IMR-90 (cell line): Measurements from ENCODE around the gene ZNF775. TPM values are rescaled to one million over a fixed set of nuclear protein-coding genes. Genes with fewer than 3 reads are reported as not detected.

ENCODE experiments used
- ATAC-seq: fragments of 200-7000 bp; cut with Tn5 transposase; 2 replicates; pipeline ENCODE4 v1.9.1; 2020; ENCODE audit warnings: low read depth, mild to moderate bottlenecking, moderate library complexity
- BruUV-seq: library from RNA; stranded (reverse); fragments of 400-500 nt; replicated peaks from 2 replicates; lab custom pipeline; 2021; lab: Mats Ljungman, UMichigan
- CTCF ChIA-PET: fragments of 300-600 bp; formaldehyde crosslinking; extraction: SDS; loops from one replicate; lab custom pipeline; 2021; ENCODE audit warnings: antibody characterized with exemption; lab: Yijun Ruan, JAX
- POLR2A ChIA-PET: fragments of 300-600 bp; sonication (Branson Sonifier 250); formaldehyde crosslinking; loops from one replicate; lab custom pipeline; 2022; ENCODE audit warnings: antibody characterized with exemption; ENCODE audit not compliant: unreplicated experiment; lab: Charles Lee
- DNase-seq: peaks from one replicate; pipeline ENCODE4 v3.0.0; 2013
- H2AFZ ChIP-seq: replicated peaks from 2 replicates; pipeline ENCODE3; 2013; ENCODE audit warnings: low read length, mild to moderate bottlenecking; ENCODE audit not compliant: poor library complexity
- H2AK5ac ChIP-seq: 2 replicates; pipeline ENCODE4 v1.6.1; 2013; ENCODE audit warnings: low read depth, low read length, inconsistent platforms
- H2AK9ac ChIP-seq: replicated peaks from 2 replicates; pipeline ENCODE3; 2013; ENCODE audit warnings: mild to moderate bottlenecking, low read depth, low read length, moderate library complexity; ENCODE audit not compliant: poor library complexity
- H2BK120ac ChIP-seq: 2 replicates; pipeline ENCODE4 v1.6.1; 2013; ENCODE audit warnings: low read depth, low read length, inconsistent platforms
- H2BK15ac ChIP-seq: 3 replicates; pipeline ENCODE4 v1.6.1; 2013; ENCODE audit warnings: low read depth, low read length, inconsistent platforms
- H2BK20ac ChIP-seq: 2 replicates; pipeline ENCODE4 v1.6.1; 2013; ENCODE audit warnings: low read depth, mild to moderate bottlenecking, inconsistent platforms, low read length, moderate library complexity
- H2BK5ac ChIP-seq: 2 replicates; pipeline ENCODE4 v1.6.1; 2013; ENCODE audit warnings: mild to moderate bottlenecking, low read depth, low read length, inconsistent platforms; ENCODE audit not compliant: poor library complexity, severe bottlenecking
- H3K14ac ChIP-seq: replicated peaks from 2 replicates; pipeline ENCODE4 v1.6.1; 2013; ENCODE audit warnings: low read depth, low read length, inconsistent platforms
- H3K18ac ChIP-seq: 2 replicates; pipeline ENCODE4 v1.6.1; 2013; ENCODE audit warnings: low read depth, low read length, control low read depth
- H3K23ac ChIP-seq: 2 replicates; pipeline ENCODE4 v1.6.1; 2013; ENCODE audit warnings: low read depth, low read length, inconsistent platforms
- H3K27ac ChIP-seq: 2 replicates; pipeline ENCODE4 v1.5.1; 2013; ENCODE audit warnings: mild to moderate bottlenecking, control low read depth, low read length; ENCODE audit not compliant: insufficient read depth
- H3K27me3 ChIP-seq: 2 replicates; pipeline ENCODE4 v1.6.1; 2013; ENCODE audit warnings: low read length; ENCODE audit not compliant: control insufficient read depth, insufficient read depth
- H3K36me3 ChIP-seq: 2 replicates; pipeline ENCODE4 v1.6.1; 2013; ENCODE audit warnings: low read length, mixed read lengths; ENCODE audit not compliant: control insufficient read depth, insufficient read depth
- H3K4ac ChIP-seq: 2 replicates; pipeline ENCODE4 v1.6.1; 2013; ENCODE audit warnings: low read depth, low read length, inconsistent platforms
- H3K4me1 ChIP-seq: 2 replicates; pipeline ENCODE4 v1.6.1; 2013; ENCODE audit warnings: low read length, mixed read lengths; ENCODE audit not compliant: control insufficient read depth, insufficient read depth
- H3K4me2 ChIP-seq: 2 replicates; pipeline ENCODE4 v1.6.1; 2013; ENCODE audit warnings: low read depth, mild to moderate bottlenecking, control low read depth, low read length, moderate library complexity
- H3K4me3 ChIP-seq: 2 replicates; pipeline ENCODE4 v1.5.1; 2013; ENCODE audit warnings: low read depth, mild to moderate bottlenecking, control low read depth, low read length, moderate library complexity; ENCODE audit not compliant: insufficient read depth
- H3K56ac ChIP-seq: 2 replicates; pipeline ENCODE4 v1.6.1; 2013; ENCODE audit warnings: low read length, inconsistent platforms; ENCODE audit not compliant: insufficient read depth; ENCODE audit errors: extremely low read depth
- H3K79me1 ChIP-seq, 2 experiments: 2 replicates each; pipeline ENCODE4 v1.6.1; 2013; ENCODE audit warnings: low read length in 2 of 2, inconsistent platforms in 1 of 2, low read depth in 1 of 2
- H3K9ac ChIP-seq: 2 replicates; pipeline ENCODE4 v1.6.1; 2013; ENCODE audit warnings: low read depth, low read length, control low read depth
- H3K9me1 ChIP-seq: 2 replicates; pipeline ENCODE4 v1.6.1; 2013; ENCODE audit warnings: low read length, inconsistent platforms; ENCODE audit not compliant: insufficient read depth
- H3K9me3 ChIP-seq: 2 replicates; pipeline ENCODE4 v1.6.1; 2013; ENCODE audit warnings: low read length; ENCODE audit not compliant: control insufficient read depth, insufficient read depth
- H4K20me1 ChIP-seq: 2 replicates; pipeline ENCODE4 v1.6.1; 2013; ENCODE audit warnings: low read length, inconsistent platforms; ENCODE audit not compliant: insufficient read depth
- H4K5ac ChIP-seq: 2 replicates; pipeline ENCODE4 v1.6.1; 2013; ENCODE audit warnings: mild to moderate bottlenecking, low read depth, low read length, control low read depth
- H4K8ac ChIP-seq, 2 experiments: 2 replicates each; pipeline ENCODE4 v1.6.1; 2013; ENCODE audit warnings: low read depth in 2 of 2, low read length in 2 of 2, control low read depth in 1 of 2, inconsistent platforms in 1 of 2
- H4K91ac ChIP-seq: 2 replicates; pipeline ENCODE4 v1.6.1; 2013; ENCODE audit warnings: low read depth, low read length, inconsistent platforms; ENCODE audit not compliant: insufficient read depth
- CEBPB ChIP-seq: IDR thresholded peaks from 2 replicates; pipeline ENCODE4 v1.6.1; 2012; ENCODE audit warnings: low read depth, low read length, improper control_type of control experiment
- ELK1 ChIP-seq: fragments of 150-350 bp; IDR thresholded peaks from 2 replicates; pipeline ENCODE4 v1.6.1; 2016; ENCODE audit warnings: low read depth, mild to moderate bottlenecking, low read length, moderate library complexity, borderline replicate concordance
- FOS ChIP-seq: fragments of 150-350 bp; IDR thresholded peaks from 2 replicates; pipeline ENCODE4 v1.6.1; 2016; ENCODE audit warnings: low read depth, low read length
- MAFK ChIP-seq: IDR thresholded peaks from 2 replicates; pipeline ENCODE4 v1.6.1; 2012; ENCODE audit warnings: low read depth, low read length, improper control_type of control experiment
- RFX5 ChIP-seq: IDR thresholded peaks from 2 replicates; pipeline ENCODE4 v1.8.0; 2012; ENCODE audit warnings: low read depth, mild to moderate bottlenecking, low read length, moderate library complexity
- SMC3 ChIP-seq: fragments of 150-350 bp; IDR thresholded peaks from 2 replicates; pipeline ENCODE4 v1.6.1; 2016; ENCODE audit warnings: low read depth, mild to moderate bottlenecking, antibody characterized with exemption, low read length, moderate library complexity
- WGBS, 2 experiments: methylation state at CpG; one replicate each; pipeline versions ENCODE4 v1.1.5 to v1.1.7; 2013; ENCODE audit warnings: missing lambda C conversion rate in 2 of 2; ENCODE audit not compliant: insufficient read length in 1 of 2; ENCODE audit errors: extremely low coverage in 2 of 2; 5-methylcytosine and 5-hydroxymethylcytosine counted together
- dilution Hi-C: fragments of 300-500 bp; cut with HindIII; formaldehyde crosslinking; loops from one replicate; pipeline ENCODE4 v1.14.3; 2018; ENCODE audit warnings: low sequenced_read_pairs; ENCODE audit not compliant: unreplicated experiment
- in situ Hi-C: fragments of 300-500 bp; cut with MboI; formaldehyde crosslinking; loops from 3 replicates; pipeline ENCODE4 v1.14.3; 2019; ENCODE audit warnings: low sequenced_read_pairs, inconsistent platforms, mixed read lengths
- intact Hi-C: fragments of 100-400 bp; cut with micrococcal nuclease; formaldehyde crosslinking; loops from 2 replicates; pipeline ENCODE4 v1.10.0; 2022
- polyA plus RNA-seq, 3 experiments: library from polyadenylated mRNA; depleted of rRNA; stranded (reverse); fragments of >200 nt; gene quantifications; 2 replicates each; pipeline ENCODE4 v1.2.3, GENCODE V29; 2012; ENCODE audit warnings: low replicate concordance in 1 of 3
- total RNA-seq: library from RNA; depleted of rRNA; stranded (reverse); fragments of >200 nt; gene quantifications from 2 replicates; pipeline ENCODE4 v1.2.3, GENCODE V29; 2012
- TF ChIP-seq, protein P1 (sequence below): conservative IDR thresholded peaks from 2 replicates; pipeline ENCODE4 v1.5.1; 2012; ENCODE audit warnings: mild to moderate bottlenecking, low read depth, low read length, improper control_type of control experiment

Gene ZNF775
- total and polyA plus RNA-seq, 2 of the 4 experiments (the other 2 are of a cell fraction) = 1.4 to 2.6 TPM

GRCh38 chr7:150343225-150343624 is 35.9 kb upstream of the ZNF775 start:
- Histone ChIP-seq H2BK5ac (no peak overlapping the region), H3K9ac (no peak overlapping the region), H2AK5ac (no peak overlapping the region), H3K4me3 (no peak overlapping the region), H3K23ac (no peak overlapping the region), H3K14ac (no peak overlapping the region), H3K36me3 (no peaks in the 10 kb centered on the region), H3K4me1 (peaks cover 20% of the 10 kb centered on the region), H3K9me1 (peaks cover 4% of the 10 kb centered on the region; the same call in 1 of the 2 replicates), H3K9me3 (peaks cover 16% of the 10 kb centered on the region), H2BK15ac (no peak overlapping the region), H3K79me1 (no peaks in the 10 kb centered on the region), H4K20me1 (0 out of 2 replicates have a peak, but pooled peaks cover 3% of the 10 kb centered on the region), H2BK20ac (no peak overlapping the region), H2AK9ac (no peak overlapping the region), H3K18ac (no peak overlapping the region), H4K5ac (no peak overlapping the region), H4K8ac (no peak overlapping the region), H3K56ac (no peak overlapping the region), H3K4ac (no peak overlapping the region), H2AFZ (no peak overlapping the region), H3K4me2 (no peak overlapping the region), H4K91ac (no peak overlapping the region), H3K27ac (no peak overlapping the region), H3K27me3 (peaks cover 30% of the 10 kb centered on the region), H2BK120ac (no peak overlapping the region)
- DNase-seq = no peak
- BruUV-seq = no TSS peak
- TF ChIP-seq SMC3 (no peak), MAFK (no peak), ELK1 (no peak), CEBPB (no peak), RFX5 (no peak), FOS (no peak)
- TF ChIP-seq, protein P1, sequence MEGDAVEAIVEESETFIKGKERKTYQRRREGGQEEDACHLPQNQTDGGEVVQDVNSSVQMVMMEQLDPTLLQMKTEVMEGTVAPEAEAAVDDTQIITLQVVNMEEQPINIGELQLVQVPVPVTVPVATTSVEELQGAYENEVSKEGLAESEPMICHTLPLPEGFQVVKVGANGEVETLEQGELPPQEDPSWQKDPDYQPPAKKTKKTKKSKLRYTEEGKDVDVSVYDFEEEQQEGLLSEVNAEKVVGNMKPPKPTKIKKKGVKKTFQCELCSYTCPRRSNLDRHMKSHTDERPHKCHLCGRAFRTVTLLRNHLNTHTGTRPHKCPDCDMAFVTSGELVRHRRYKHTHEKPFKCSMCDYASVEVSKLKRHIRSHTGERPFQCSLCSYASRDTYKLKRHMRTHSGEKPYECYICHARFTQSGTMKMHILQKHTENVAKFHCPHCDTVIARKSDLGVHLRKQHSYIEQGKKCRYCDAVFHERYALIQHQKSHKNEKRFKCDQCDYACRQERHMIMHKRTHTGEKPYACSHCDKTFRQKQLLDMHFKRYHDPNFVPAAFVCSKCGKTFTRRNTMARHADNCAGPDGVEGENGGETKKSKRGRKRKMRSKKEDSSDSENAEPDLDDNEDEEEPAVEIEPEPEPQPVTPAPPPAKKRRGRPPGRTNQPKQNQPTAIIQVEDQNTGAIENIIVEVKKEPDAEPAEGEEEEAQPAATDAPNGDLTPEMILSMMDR = no peak
- no CpG with 5 or more reads among the region's 2 CpGs for WGBS, 2 experiments
- dilution Hi-C loops (no loop called here), intact Hi-C loops (no loop called here), in situ Hi-C loops (no loop called here)
- ChIA-PET POLR2A (no interaction called here), CTCF (interaction anchor here (0.6 to 0.8 kb wide), 2 partner anchors 27 to 48 kb away, joined by 3 to 6 read pairs; no protein-coding TSS in a partner anchor)
- no peak for ATAC-seq
